ENCODE results near the gene RBM33.

RBM33 gene

DNA sequence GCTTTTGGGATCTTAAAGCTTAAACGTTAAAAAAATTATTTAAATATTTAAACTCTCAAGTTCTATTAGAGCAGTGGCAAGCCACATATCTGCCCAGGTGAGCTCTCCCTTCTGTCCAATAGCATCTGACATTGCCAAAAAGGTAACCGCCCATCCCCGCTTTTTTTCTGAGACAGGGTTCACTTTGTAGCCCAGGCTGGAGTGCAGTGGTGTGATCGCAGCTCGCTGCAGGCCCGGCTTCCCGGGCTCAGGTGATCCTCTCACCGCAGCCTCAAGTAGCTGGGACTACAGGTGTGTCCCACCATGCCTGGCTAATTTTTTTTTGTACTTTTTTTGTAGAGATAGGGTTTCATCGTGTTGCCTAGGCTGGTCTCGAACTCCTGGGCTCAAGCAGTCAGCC, 83.2 kb downstream of the RBM33 start:
- DNase-seq (ENCODE audit: low read depth), result no peak

DNA sequence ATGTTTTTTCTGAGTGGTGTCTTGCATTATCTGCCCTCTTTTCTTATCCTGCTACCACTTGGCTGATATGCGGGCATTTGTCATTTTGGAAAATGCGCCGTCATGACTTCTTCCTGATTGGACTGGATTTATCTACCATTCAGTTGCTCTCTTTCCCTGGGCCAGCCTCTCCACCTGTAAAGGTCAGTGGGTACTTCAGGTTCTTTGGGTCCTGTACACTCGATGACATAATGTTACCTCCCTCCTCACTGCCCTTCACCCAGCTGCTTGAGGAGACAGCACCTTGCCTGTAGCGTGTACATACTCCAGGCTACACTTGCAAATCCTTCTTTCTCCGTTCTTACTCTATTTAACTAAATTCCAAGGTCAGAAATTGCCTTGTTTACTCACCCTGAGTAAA, 83.7 kb downstream of the RBM33 start:
- DNase-seq (ENCODE audit: low read depth), result no peak

DNA sequence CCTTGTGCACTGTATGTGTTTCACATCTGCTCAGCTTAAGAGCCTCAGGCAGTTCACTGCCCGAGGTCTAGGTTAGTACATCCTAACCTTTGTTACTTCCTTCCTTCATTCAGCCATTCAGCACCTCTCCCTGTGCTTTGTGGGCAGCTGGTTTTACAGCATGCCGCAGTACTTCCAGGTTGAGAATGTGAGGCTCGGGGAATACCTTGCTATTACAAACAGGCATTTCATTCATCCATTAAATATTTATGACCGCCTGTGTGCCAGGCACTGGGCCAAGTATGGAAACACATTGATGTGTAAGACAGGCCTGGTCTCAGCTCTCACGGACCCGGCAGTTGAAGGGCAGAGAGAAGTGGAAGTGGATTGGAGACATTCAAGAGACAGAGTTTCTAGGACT, 85.4 kb downstream of the RBM33 start:
- no peak for DNase-seq (ENCODE audit: low read depth)

- no peak for DNase-seq (ENCODE audit: low read depth)
Measured at GRCh38 chr7:155731380-155731779, 86.9 kb downstream of the RBM33 start.

DNA sequence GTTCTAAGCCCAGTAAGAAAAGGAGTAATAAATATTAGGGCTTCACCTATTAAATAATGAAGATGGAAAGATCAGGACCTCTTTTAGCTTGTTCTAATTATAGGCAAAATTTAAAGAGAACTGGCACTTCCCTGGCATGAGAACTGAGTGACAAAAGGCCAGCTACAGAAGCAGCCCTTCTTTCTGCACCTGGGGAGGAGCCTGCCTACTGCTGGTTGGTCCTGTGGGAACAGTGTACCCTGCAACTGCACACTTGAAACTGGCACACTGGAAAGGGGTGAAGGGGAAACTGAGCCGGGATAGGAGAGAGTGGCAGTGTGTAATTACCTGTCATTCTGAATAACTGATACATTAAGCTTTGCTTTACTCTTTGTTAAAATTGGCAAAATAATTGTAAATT, 87.4 kb downstream of the RBM33 start:
- no peak for DNase-seq (ENCODE audit: low read depth)

DNA sequence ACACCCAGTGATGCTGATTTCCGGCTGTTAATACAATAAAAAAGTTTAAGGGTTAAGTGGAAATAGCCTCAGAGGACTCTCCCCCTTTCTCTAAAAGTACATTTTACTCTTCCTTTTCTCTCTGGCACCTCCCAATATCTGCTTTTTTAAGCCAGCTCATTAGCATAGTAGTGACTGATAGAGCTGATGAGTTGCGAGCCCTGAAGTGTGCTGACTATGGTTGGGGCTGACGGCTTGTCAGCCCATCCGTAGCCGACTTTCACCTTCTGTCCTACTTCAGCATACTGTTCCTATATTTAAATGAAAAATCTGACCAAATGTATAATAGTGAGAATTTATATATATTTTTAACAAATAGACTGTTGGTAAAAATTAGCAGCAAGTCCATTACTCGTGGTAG, 87.8 kb downstream of the RBM33 start:
- DNase-seq (ENCODE audit: low read depth), result no peak

DNA sequence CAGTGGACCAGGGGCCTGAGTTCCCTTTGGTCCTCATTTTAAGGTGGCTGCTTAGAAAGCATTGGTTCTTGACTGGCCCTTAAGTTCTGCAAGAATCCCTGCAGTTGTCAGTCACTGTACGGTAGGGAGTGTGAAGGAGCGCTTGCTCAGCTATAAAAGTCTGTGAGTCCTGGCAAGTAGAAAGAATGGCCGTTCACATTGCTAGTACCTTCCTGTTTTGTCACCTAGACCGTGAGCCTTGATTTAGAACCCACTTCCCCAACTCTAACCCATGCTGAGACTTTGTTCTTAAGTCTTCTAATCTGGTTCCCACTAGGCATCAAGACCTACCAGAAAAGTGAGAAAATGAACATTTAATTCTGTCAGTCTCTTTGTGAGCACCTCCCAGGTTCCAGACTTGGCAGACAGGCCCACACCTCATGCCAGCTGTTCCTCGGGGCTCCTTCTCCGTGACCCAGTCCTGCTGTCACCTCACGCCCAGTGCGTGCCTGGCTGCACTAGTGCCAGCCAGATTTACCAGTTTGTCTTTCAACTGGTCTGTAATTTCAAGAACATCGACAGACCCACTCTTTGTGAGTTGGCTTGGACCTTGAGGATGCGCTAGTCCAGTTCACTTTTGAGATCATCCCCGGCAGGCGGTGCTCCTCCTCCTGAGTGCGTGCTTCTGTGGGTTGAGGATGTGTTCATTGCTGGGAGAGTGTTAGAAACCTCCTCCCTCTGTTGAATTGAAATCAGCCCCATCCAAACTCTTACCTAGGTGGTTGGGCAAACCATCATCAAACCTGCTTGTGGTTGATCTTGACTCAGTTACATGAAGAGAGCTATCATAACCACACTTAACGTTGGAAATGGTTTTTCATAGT, 89.4 kb downstream of the RBM33 start:
- DNase-seq (ENCODE audit: low read depth), result no peak

DNA sequence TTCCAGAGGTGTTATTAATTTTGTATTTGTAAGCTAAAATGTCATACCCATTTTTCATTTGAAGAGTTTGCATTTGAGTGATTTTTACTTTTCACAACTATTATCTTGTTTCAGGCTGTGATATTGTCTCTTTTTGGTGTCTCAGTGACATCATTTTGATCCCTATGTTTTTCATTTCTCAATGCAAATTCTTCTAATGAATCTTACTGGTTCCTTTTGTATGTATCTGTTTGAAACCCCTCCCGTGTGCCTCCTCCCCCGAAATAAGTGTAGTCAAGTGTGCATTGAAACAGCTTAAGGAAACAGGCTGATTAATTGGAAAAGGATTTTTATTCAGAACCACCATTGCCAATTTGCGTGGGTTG, 90.0 kb downstream of the RBM33 start:
- DNase-seq (ENCODE audit: low read depth), result no peak

DNA sequence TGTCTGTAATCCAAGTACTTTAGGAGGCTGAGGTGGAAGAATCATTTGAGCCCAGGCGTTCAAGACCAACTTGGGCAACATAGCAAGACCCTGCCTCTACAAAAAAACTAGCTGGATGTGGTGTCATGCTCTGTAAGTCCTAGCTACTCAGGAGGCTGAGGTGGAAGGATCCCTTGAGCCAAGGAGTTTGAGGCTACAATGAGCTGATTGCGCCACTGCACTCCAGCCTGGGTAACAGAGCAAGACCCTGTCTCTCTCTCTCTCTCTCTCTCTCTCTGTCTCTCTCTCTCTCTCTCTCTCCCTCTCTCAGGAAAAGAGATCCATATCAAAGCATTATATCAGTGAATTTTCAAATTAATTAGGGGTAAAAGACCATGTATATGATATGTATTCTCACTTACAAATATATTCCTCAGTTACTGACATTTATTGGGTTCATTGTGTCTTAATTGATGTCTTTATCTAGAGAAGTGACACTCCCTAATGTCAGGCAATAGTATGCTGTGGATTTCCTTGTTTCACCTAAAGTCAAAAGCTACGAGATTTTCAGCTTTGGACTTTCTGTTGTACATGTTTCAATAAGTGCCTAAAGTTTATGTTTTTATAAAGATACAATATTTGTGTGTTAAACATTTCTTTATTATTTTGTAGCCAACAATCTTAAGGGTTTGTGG, 91.1 kb downstream of the RBM33 start:
- no peak for DNase-seq (ENCODE audit: low read depth)

- DNase-seq (ENCODE audit: low read depth), result no peak
Measured at GRCh38 chr7:155737590-155737989, 93.1 kb downstream of the RBM33 start.

DNA sequence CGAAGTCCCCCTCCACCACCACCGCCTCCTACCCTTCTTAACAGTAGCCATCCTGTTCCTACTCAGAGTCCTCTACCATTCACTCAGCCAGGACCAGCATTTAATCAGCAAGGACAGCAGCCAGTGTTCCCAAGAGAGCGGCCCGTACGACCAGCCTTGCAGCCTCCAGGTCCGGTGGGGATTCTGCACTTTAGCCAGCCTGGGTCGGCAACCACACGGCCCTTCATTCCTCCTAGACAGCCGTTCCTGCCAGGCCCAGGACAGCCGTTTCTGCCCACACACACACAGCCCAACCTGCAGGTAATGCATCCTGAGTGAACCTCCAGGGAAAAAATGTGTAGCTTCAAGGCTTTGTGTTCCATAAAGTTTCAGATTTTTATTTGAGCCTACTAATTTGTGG, 93.6 kb downstream of the RBM33 start:
- DNase-seq (ENCODE audit: low read depth), result no peak

GRCh38 chr7:155738652-155739537, 94.4 kb downstream of the RBM33 start:
- peak; percentile 36 for DNase-seq (ENCODE audit: low read depth)

DNA sequence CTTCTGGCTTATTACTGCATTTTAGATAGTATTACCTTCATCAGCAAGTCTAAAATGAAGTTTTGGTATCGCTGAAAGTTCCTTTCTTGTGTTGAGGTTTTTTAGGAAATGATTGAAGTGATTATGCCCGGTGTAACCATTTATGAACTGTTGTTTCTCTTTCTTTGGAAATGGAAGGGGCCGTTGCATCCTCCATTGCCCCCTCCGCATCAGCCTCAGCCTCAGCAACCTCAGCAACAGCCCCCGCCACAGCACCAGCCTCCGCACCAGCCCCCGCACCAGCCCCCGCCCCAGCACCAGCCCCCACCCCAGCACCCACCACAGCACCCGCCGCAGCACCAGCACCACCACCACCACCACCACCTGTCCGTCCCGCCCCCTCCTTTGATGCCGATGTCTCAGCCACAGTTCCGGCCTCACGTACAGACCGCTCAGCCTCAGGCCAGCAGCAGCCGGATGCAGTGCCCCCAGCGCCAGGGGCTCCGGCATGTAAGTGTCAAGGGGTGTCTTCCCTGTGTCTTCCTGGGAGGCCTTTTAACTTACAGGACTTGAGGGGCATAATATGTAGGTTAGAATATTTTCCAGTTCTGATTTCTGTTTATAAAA, 95.2 kb downstream of the RBM33 start:
- DNase-seq (ENCODE audit: low read depth), result no peak

DNA sequence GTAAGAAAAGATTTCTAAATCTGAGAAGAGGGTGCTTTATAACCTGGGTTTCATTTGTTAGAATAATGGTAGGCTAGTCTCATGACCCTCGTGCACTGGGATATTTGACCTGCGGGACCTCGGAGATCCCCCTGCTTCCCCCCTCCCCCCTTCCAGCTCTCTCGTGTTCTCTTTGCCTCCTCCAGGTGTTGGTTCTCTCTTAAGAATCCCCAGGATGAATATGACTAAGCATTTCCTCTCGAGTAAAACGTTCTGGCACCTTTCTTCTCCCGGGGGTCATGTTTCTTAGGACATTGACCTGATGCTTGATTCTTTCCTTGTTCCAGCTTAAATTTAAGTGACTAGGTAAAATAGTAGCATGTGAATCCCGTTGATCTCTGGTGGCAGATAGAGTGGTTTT, 96.6 kb downstream of the RBM33 start:
- DNase-seq (ENCODE audit: low read depth), result no peak

DNA sequence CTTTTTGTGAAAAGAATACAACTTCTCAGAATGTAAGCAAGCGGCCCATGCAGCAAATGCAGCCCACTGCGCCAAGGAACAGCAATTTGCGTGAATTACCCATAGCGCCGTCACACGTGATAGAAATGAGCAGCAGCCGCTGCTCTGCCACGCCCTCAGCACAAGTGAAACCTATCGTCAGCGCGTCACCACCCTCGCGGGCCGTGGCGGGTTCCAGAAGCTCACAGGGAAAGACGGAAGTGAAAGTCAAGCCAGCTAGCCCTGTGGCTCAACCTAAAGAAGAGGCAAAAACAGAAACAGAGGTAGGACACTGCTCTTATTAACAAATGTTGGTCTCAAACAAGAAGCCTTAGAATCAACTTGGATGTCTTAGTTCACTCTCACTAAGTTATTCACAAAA, 97.3 kb downstream of the RBM33 start:
- DNase-seq (ENCODE audit: low read depth), result no peak

- no peak for DNase-seq (ENCODE audit: low read depth)
Measured at GRCh38 chr7:155743177-155743576, 98.7 kb downstream of the RBM33 start.

DNA sequence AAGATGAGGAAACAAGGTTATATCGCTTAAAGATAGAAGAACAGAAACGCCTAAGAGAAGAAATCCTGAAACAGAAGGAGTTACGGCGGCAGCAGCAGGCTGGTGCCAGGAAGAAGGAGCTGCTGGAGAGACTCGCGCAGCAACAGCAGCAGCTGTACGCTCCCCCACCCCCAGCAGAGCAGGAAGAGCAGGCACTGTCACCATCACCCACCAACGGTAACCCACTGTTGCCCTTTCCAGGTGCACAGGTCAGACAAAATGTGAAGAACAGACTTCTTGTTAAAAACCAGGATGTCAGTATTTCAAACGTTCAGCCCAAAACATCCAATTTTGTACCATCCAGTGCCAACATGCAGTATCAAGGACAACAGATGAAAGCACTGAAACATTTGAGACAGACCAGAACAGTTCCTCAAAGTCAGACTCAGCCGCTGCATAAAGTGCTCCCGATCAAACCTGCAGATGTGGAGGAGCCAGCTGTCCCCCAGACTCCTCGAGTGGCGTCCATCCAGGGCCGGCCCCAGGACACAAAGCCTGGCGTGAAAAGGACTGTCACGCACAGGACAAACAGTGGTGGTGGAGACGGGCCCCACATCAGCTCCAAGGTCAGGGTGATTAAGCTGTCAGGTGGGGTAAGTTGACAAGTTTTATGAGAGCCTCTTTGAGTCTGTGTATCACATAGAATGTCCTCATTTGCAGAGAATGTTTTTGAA, 100.7 kb downstream of the RBM33 start:
- no peak for DNase-seq (ENCODE audit: low read depth)

DNA sequence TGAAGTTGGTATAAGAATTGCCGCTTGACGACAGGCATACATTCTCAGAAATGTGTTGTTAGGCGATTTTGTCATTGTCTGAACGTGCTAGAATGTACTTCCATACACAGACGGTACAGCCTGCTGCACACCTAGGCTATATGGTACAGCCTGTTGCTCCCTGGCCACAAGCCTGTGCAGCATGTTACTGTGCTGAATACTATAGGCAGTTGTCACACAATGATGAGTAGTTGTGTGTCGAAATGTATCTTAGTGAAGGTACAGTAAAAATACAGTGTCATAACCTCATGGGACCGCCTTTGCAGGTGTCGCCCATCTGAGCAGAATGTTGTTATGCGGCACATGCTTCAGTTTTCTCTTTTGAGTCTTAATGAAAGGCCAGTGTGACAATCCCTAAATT, 101.3 kb downstream of the RBM33 start:
- no peak for DNase-seq (ENCODE audit: low read depth)

DNA sequence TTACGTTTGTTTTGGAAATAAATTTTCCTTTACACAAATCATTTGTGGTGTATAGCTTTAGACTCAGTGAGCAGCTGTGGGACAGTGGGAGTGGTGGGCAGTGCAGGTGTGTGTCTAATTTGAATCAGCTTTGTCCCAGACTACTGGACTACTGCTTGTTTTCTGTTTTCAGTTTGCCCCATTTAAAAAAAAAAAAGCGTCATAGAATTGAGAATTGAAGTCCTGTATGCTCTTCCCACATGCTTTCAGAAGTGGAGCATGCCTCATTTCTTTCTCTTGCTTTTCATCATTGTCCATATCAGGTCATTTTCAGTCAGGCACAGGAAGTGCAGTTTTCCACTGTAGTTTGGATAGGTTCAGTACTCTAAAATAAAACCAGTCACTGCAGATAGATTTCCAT, 101.7 kb downstream of the RBM33 start:
- DNase-seq (ENCODE audit: low read depth), result no peak

- no peak for DNase-seq (ENCODE audit: low read depth)
Measured at GRCh38 chr7:155747209-155747608, 102.7 kb downstream of the RBM33 start.

GRCh38 chr7:155749578-155749977, 105.1 kb downstream of the RBM33 start:
- DNase-seq (ENCODE audit: low read depth), result no peak
